Measurements from ENCODE around the gene THSD4.
"Not testable (repeated sequence)": the region's sequence is repeated elsewhere in the genome, so short reads cannot be mapped to it uniquely, and the experiment has no call there.

The THSD4 gene

GRCh38 chr15:71231758-71232157, 116.5 kb downstream of the THSD4 start:
- no peak for DNase-seq

- no peak for DNase-seq
Observed at GRCh38 chr15:71232411-71232810, 117.1 kb downstream of the THSD4 start.

- DNase-seq: no peak
Observed at GRCh38 chr15:71237456-71238188, 122.4 kb downstream of the THSD4 start.

- no peak for DNase-seq
Observed at GRCh38 chr15:71238926-71239325, 123.7 kb downstream of the THSD4 start.

- no peak for DNase-seq
Observed at GRCh38 chr15:71239592-71240364, 124.5 kb downstream of the THSD4 start.

GRCh38 chr15:71242292-71242691, 127.0 kb downstream of the THSD4 start:
- DNase-seq: no peak

GRCh38 chr15:71244250-71244649, 129.0 kb downstream of the THSD4 start:
- DNase-seq: no peak

GRCh38 chr15:71245588-71245987, 130.3 kb downstream of the THSD4 start:
- DNase-seq: no peak

- no peak for DNase-seq
Observed at GRCh38 chr15:71248386-71248785, 133.1 kb downstream of the THSD4 start.

- DNase-seq: no peak
Observed at GRCh38 chr15:71249986-71250385, 134.7 kb downstream of the THSD4 start.

GRCh38 chr15:71250936-71251583, 135.8 kb downstream of the THSD4 start:
- DNase-seq: no peak

GRCh38 chr15:71251584-71252043, 136.3 kb downstream of the THSD4 start:
- DNase-seq: no peak

GRCh38 chr15:71252044-71252739, 136.9 kb downstream of the THSD4 start:
- no peak for DNase-seq

- no peak for DNase-seq
Observed at GRCh38 chr15:71252740-71253047, 137.4 kb downstream of the THSD4 start.

- no peak for DNase-seq
Observed at GRCh38 chr15:71254491-71254890, 139.2 kb downstream of the THSD4 start.

GRCh38 chr15:71256934-71257664, 141.8 kb downstream of the THSD4 start:
- no peak for DNase-seq

GRCh38 chr15:71259866-71260265, 144.6 kb downstream of the THSD4 start:
- no peak for DNase-seq

GRCh38 chr15:71261418-71261817, 146.1 kb downstream of the THSD4 start:
- no peak for DNase-seq

GRCh38 chr15:71261909-71262308, 146.6 kb downstream of the THSD4 start:
- DNase-seq: no peak

GRCh38 chr15:71262599-71262998, 147.3 kb downstream of the THSD4 start:
- no peak for DNase-seq

GRCh38 chr15:71265606-71266005, 150.3 kb downstream of the THSD4 start:
- not testable (repeated sequence) for DNase-seq

- DNase-seq: no peak
Observed at GRCh38 chr15:71271327-71271726, 156.1 kb downstream of the THSD4 start.

- no peak for DNase-seq
Observed at GRCh38 chr15:71272932-71273331, 157.7 kb downstream of the THSD4 start.
